GM06990 (cell line): ENCODE results near the gene ANP32A.

Source experiments
- DNase-seq: peaks from one replicate; pipeline ENCODE4 v3.0.0-alpha.2; 2011; ENCODE audit not compliant: insufficient read length; ENCODE audit errors: extremely low read depth
- H3K27me3 ChIP-seq: replicated peaks from 2 replicates; pipeline ENCODE4 v1.6.0; 2011; ENCODE audit warnings: low read length; ENCODE audit not compliant: control insufficient read depth, insufficient read depth
- H3K36me3 ChIP-seq: 2 replicates; pipeline ENCODE4 v1.5.1; 2011; ENCODE audit warnings: low read length; ENCODE audit not compliant: control insufficient read depth, insufficient read depth
- H3K4me3 ChIP-seq: replicated peaks from 2 replicates; pipeline ENCODE4 v1.5.1; 2011; ENCODE audit warnings: low read depth, mild to moderate bottlenecking, control low read depth, low read length
- CTCF ChIP-seq: IDR thresholded peaks from 2 replicates; pipeline ENCODE4 v1.5.1; 2011; ENCODE audit warnings: low read length, control low read depth, mild to moderate bottlenecking, inconsistent platforms; ENCODE audit not compliant: insufficient read depth, poor library complexity, severe bottlenecking

The ANP32A gene

GRCh38 chr15:68849497-68849896 lies 28.8 kb upstream of the ANP32A start:
- TF ChIP-seq CTCF: no peak
- Histone ChIP-seq H3K27me3 (no peaks in the 10 kb centered on the region; the same call in 1 of the 2 replicates), H3K4me3 (no peak overlapping the region)

GRCh38 chr15:68846851-68847439 lies 26.2 kb upstream of the ANP32A start:
- TF ChIP-seq CTCF: no peak
- Histone ChIP-seq H3K27me3 (no peaks in the 10 kb centered on the region; the same call in none of the 2 replicates), H3K36me3 (no peaks in the 10 kb centered on the region), H3K4me3 (no peak overlapping the region)
- DNase-seq: no peak

More at GRCh38 chr15:68849497-68849896, 28.8 kb upstream of the ANP32A start:
- DNase-seq: no peak
- no peaks in the 10 kb centered on the region for H3K36me3 ChIP-seq

- H3K27me3 ChIP-seq: no peaks in the 10 kb centered on the region; the same call in 1 of the 2 replicates
Observed at GRCh38 chr15:68844856-68845550, 24.3 kb upstream of the ANP32A start.

GRCh38 chr15:68843425-68844311 lies 23.0 kb upstream of the ANP32A start:
- TF ChIP-seq CTCF: no peak
- no peaks in the 10 kb centered on the region for H3K36me3 ChIP-seq
- DNase-seq: peak; percentile 13
- peak overlapping the region; percentile 23 for H3K4me3 ChIP-seq
- H3K27me3 ChIP-seq: no peaks in the 10 kb centered on the region; the same call in 1 of the 2 replicates

More at GRCh38 chr15:68844856-68845550, 24.3 kb upstream of the ANP32A start:
- no peak for TF ChIP-seq CTCF
- H3K36me3 ChIP-seq: no peaks in the 10 kb centered on the region
- DNase-seq: no peak
- no peak overlapping the region for H3K4me3 ChIP-seq

GRCh38 chr15:68842958-68843357 lies 22.3 kb upstream of the ANP32A start:
- no peaks in the 10 kb centered on the region for H3K36me3 ChIP-seq
- no peak for DNase-seq
- no peaks in the 10 kb centered on the region; the same call in 1 of the 2 replicates for H3K27me3 ChIP-seq
- H3K4me3 ChIP-seq: no peak overlapping the region
- no peak for TF ChIP-seq CTCF
